GM19023 (cell line): ENCODE results near the gene HOXB6.

Source experiments
- ATAC-seq: cut with Tn5 transposase; IDR thresholded peaks from one replicate; pipeline ENCODE4 v1.9.1; 2021; ENCODE audit warnings: mild to moderate bottlenecking, moderate library complexity; ENCODE audit not compliant: unreplicated experiment

Gene HOXB6

DNA sequence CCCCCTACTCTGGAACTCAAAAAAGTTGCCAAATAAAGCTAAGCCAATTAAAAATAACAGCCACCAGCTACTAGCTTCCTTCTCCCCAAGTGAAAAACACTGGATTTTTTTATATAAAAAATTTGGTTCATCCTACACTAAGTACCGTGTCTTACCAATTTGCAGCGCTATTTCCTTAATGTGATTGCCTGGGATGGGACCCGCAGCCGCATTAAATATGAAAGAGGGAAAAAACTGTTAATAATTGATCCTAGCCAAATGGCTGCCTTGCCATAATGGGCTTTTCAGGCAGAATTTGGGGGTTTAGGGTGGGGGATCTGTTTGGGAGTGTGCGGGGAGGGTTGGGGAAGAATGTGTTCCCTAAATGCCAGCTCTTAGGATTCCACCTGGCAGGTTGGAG is 19.3 kb upstream of the HOXB6 start:
- ATAC-seq = no peak

DNA sequence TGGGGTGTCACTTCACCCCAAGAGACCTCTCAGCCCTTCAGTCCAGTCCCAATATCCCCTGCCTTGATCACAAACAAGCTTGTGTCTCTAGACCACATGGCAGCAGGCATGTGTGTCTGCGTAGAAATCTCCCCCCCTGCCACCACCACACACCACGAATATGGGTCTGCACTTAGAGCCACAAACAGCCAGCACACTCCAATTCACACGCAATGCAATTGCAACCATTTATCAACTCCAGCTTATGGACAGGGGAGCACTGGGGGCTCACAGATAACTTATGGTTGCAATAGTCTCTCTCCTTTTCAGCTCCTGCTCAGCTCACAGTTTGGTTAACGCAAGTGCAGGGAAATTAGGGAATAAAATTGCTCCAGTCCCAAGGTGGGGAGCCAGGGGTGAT is 18.8 kb upstream of the HOXB6 start:
- no peak for ATAC-seq

DNA sequence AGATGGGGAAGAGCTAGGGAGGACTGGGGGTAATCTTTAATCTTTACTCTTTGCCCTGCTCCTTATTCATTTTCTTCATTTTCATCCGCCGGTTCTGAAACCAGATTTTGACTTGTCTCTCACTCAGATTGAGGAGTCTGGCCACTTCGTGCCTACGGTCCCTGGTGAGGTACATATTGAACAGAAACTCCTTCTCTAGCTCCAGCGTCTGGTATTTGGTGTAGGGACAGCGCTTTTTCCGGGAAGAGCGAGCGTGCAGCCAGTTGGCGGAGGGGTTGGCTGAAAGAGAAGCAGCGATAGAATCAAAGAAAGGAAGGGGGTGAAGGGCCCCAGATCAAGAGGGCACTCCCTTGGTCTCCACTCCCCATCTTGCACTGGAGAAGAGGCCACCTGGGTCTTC is 18.1 kb upstream of the HOXB6 start:
- ATAC-seq = no peak

DNA sequence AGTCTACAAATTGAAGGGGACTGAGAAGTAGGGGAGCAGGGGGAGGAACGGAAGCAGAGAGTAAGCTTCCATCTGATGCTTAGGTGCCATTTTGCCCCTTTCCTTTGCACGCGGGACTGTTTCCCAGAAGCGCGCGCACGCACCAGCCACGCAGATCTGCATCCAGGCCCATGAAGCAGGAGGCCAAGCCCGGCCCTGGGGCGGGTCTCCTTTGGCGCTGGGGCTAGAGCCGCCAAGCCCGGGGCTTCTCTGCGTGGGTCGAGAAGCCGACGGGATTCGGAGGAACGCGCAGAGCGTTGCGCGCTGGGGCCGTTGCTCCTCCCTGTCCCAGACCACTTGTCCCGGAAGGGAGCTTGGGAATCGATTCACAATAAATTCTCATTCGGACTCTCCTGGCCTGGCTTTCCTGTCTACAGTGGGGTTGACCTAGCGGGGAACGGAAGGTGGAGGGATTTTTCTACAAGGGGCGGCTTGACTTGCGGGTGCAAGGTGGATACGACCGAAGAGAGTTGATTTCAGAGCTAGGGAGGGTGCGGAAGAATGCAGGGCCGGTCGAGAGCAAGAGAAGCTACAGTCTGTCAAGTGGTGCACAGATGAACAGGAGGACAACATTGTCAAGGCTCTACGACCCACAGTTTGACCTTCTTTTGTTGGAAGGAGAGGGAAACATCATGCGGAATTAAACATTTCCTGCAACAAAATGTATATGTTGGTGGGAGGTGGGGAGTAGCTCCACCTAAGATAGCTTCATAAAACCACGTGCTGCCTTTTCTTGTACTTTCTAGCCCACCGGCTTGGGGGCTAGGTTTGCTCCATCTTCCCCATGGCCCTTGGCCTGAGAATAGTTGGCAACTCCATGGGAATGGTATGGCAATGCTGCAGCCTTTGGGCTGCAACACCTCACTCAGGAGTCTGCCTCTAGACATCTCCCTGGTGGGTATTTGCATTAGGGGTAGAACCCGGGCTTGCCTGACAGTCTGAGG is 16.9 kb upstream of the HOXB6 start:
- ATAC-seq = no peak

DNA sequence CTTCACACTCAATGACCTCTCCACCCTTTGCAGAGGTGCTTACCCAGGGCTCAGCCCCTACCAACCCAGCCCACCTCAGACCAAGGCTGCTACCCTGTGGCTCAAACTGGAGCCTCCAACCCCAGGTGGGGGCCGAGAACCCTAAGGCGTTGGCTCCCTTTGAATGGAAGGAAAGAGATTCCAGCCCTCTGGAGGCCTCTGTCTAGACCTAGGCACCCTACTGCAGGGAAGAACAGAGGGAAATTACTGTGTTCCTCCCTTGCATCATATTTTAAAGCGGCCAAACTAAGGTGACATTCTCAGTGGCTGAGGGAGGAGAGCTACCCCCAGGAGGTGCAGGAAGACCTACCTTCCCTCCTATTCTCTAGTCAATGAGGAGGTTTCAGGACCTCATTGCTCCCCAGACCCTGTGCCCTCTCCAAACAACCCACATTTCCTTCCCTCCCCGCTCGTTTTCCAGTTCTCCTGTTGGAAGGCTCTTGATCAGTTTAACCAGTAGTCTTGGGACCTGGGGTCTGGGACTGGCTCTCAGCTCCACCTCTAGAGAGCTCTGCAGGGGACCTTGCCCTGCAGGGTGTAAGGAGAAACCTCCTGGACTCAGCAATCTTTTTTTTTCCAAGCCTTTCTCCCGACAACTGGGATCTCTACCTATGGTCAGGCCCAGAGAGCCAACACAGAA is 15.8 kb upstream of the HOXB6 start:
- no peak for ATAC-seq

DNA sequence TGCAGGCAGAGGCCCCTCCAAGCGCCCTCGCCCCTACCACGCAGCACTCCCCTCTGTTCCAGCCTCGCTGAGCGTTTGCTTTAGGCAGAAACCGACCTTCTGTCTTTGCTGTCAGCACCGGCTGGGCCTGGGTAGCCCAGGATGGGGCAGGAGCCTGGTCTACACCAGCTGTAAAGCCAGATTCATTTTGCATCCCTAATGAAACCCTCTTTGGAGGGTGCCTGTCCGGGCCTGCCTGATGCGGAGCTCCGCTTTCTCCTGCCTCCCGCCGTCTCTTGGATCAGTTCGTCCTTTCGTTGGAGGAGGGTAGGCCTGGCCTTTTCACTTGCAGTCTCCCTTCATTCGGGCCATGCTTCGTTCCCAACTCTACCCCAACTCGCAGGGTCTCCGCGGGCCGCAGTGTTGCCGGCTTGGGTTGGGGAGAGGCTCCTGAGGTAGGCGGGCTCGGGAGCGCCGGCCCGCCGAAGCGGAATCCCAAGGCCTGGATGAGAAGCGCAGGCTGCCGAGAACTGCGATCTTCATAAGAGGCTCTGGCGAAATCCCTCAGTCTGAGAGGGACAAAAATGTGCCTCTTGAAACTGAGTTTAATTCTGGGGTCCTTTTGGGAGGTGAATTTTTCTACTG is 15.2 kb upstream of the HOXB6 start:
- ATAC-seq = no peak

DNA sequence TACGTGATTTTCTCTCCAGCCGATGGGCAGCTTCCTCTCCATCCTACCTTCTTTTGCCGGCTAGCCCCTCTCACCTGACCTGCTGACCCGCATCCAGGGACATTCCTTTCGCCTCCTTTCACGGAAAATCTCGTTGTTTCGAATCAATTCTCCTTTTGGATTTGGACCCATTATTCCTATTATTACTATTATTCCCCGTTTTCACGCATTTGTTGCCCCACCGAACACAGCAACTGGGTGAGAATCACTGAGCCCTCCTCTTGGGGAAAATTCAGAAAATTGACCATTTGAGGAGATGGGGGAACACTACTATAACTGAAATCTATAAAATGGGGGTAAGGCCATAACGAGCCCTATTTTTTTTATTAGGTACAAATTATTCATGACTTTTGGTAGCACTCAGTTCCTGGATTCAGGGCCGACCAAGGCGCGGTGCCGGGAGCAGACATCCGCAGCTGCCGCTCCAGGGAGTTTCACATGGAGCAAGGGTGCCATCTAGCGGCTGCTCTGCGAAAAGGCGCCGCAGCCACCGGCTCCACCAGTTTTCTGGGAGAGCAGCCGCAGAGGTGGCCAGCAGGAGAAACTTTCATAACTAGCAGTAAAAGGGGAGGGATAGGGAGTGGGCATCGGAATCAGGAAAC is 13.6 kb upstream of the HOXB6 start:
- ATAC-seq = no peak

DNA sequence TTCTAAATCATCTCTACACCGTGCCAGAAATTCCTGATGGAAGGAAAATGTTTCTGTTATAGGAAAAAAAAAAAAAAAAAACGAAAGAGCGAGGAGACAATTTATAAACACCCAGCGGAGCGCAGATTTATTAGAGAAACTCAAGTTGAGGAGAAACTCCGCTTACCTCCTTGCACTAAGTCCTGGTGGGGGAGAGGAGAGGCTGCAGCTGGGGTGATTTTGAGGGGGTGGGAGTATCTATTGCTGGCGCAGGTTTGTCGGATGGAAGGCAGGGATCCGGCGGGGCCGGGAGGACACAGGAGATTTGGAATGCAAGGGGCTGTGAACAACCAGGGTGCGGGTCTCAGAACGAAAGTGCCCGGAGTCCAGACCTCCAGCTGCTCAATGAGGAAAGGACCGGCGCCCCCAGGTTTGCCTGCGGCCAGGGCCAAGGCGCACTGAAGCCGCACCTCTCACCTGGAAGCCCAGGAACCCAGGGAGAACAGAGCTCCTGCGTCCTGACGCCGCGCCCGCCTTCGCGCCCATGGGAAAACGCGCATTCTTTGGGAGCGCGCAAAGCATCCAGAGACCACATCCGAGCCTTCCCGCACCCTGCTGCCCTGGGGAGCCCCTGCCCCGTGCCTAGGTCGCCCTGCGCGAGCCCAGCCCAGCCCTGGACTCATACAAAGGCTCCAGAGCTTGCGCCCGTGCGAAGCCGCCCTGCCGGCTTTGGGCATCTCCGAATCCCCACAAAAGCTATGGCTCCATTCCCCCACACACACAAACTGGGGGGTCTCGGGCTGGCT is 12.9 kb upstream of the HOXB6 start:
- ATAC-seq = no peak

GRCh38 chr17:48616717-48617470 is 12.1 kb upstream of the HOXB6 start:
- ATAC-seq = no peak

- no peak for ATAC-seq
These were observed 11.4 kb upstream of the HOXB6 start for GRCh38 chr17:48615963-48616716.

- ATAC-seq = no peak
These were observed 10.5 kb upstream of the HOXB6 start, which contains the start of gene HOXB8 for GRCh38 chr17:48615047-48615962. HOXB8 (minus strand) TSS chr17:48615292; CDS start chr17:48614704, 588 bp downstream.

DNA sequence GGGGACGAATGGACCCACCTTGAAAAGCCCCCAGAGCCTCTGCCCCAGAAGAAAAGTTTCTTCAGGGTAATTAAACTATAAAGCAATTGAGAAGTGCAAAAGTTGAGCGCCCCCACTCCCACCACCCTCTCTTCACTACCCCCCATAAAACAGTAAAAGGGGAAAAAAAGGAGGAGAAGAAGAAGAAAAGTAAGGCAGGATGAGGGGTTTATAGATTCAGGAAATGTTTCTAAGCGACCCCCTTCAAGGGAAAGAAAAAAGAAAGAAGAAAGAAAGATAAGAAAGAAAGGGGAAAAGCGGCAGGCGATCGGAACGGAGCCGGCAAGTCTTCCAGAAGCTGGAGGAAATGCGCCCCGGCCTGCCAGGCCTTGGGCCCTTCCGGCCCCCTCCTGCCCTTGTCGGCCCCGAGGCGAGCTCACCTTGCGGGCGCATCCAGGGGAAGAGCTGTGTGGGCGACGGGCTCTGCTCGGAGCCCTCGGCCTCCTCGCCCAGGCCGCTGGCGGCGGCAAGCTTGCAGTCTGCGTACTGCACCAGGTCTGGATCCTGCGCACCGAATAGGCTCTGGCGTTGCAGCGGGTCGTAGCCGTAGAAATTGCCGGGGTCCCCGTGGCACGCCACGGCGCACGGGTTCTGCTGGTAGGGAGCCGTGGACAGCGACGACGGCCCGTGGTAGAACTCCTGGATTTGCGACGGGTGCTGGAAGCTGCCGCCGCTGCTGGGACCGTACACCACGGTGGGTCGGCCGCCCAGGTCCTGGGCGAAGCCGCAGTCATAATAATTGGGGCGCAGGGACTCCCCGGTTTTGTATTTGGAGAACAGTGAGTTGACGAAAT is 9.3 kb upstream of the HOXB6 start:
- ATAC-seq = no peak

DNA sequence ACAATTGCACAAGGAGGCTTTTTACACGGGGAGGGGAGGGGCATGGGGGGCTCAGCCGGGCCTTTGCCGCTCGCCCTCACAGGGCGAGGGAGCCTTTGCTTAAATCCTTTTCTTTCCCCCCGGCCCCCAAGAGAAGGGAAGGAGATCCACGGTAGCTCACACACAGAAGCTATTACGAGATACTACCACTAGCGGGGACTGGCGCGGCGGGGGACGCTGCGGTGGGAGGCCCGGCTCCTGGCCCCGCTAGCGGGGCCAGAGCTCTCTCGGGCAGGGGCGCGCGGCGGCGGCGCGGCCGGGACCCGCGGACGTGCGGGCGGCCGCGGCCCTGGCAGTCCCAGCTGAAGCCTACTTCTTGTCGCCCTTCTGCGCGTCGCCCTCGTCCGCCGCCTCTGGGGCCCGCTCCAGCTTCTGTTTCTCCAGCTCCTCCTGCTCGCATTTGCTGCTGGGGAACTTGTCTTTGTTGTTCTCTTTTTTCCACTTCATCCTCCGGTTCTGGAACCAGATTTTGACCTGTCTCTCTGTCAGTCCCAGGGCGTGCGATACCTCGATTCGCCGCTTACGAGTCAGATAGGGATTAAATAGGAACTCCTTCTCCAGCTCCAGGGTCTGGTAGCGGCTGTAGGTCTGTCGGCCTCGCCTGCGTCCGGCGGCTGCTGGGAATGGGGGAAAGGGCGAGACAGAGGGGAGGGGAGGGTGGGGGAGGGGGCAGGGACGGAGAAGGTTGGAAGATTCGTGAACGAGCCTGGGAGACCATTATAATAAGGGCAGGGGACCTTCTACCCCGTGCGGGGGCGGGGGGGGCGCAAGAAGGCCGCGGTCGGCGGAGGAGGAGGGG is 8.3 kb upstream of the HOXB6 start:
- no peak for ATAC-seq

DNA sequence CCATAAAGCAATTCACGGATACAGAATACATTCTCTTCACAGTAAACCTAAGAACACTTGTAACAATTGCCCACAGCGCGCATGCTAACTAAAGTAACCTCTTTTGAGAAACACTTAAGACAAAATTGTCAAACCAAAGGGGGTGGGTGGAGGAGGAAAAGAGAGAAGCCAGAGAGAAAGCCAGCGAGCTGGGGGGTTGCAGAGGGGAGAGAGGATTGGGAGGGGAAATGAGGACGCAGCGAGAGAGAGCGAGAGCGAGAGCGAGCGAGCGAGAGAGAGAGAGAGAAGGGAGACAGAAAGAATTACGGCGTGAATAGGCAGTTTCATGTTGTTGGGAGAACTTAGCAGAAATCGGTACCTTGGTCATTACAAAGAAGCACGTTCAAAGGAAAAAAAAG is 7.7 kb upstream of the HOXB6 start:
- ATAC-seq = no peak

GRCh38 chr17:48611681-48612455 is 7.1 kb upstream of the HOXB6 start:
- no peak for ATAC-seq
